Breast epithelium (tissue), 4 donors: ENCODE data around the gene CAMK1G. TPM values are rescaled to one million over a fixed set of nuclear protein-coding genes. Genes with fewer than 3 reads are reported as not detected.

Experiments used
- DNase-seq, 2 donors: peaks; one replicate each; pipeline ENCODE4 v3.0.0-alpha.2; 2019; ENCODE audit warnings: low spot score in 2 of 2
- H3K27ac ChIP-seq, 2 donors: fragments of 200-600 bp; sonication (generic) in 1 of 2; one replicate each; pipeline ENCODE4 v1.5.1; 2016 to 2019; ENCODE audit warnings: mild to moderate bottlenecking in 1 of 2
- H3K27me3 ChIP-seq, 2 donors: fragments of 200-600 bp; sonication (generic) in 1 of 2; one replicate each; pipeline versions ENCODE4 v1.5.1 to v1.6.0; 2017 to 2019; ENCODE audit warnings: control low read depth in 1 of 2, mild to moderate bottlenecking in 1 of 2
- H3K36me3 ChIP-seq: fragments of 200-600 bp; one replicate; pipeline ENCODE4 v1.5.1; 2019
- H3K4me1 ChIP-seq, 2 donors: fragments of 200-600 bp; sonication (generic); one replicate each; pipeline ENCODE4 v1.5.1; 2016 to 2019; ENCODE audit warnings: control low read depth in 1 of 2
- H3K4me3 ChIP-seq, 3 donors: fragments of 200-600 bp; sonication (generic); 1 replicate in 2 of 3; 2 replicates in 1 of 3; pipeline ENCODE4 v1.5.1; 2016 to 2019; ENCODE audit warnings: mild to moderate bottlenecking in 3 of 3, moderate library complexity in 2 of 3
- H3K9me3 ChIP-seq, 2 donors: fragments of 200-600 bp; sonication (generic) in 1 of 2; one replicate each; pipeline ENCODE4 v1.5.1; 2016 to 2019; ENCODE audit warnings: control low read depth in 1 of 2
- POLR2A ChIP-seq: fragments of 450-650 bp; IDR thresholded peaks from one replicate; pipeline ENCODE4 v1.6.1; 2016; ENCODE audit warnings: antibody characterized with exemption, mild to moderate bottlenecking, moderate library complexity
- POLR2AphosphoS5 ChIP-seq, 3 donors: sonication (generic); formaldehyde crosslinking; IDR thresholded peaks; one replicate each; pipeline ENCODE4 v1.6.1; 2017; ENCODE audit warnings: antibody characterized with exemption in 3 of 3
- intact Hi-C: fragments of 100-400 bp; cut with DNase I; formaldehyde crosslinking; loops from one replicate; pipeline ENCODE4 v1.15.1; 2023; ENCODE audit warnings: low total_unique reads
- total RNA-seq, 3 donors: library from RNA; depleted of rRNA; stranded (reverse); fragments of >200 nt; gene quantifications; one replicate each; pipeline ENCODE4 v1.1.0, GENCODE V29; 2016
- TF ChIP-seq, protein P1 (sequence below), 3 donors: fragments of 450-650 bp; IDR thresholded peaks; one replicate each; pipeline ENCODE4 v1.5.1; 2016 to 2017; ENCODE audit warnings: antibody characterized with exemption in 3 of 3, mild to moderate bottlenecking in 3 of 3, moderate library complexity in 3 of 3

The CAMK1G gene
- total RNA-seq, 3 donors from 2014 or later = 0.16 to 1.8 TPM; not detected in 1

DNA sequence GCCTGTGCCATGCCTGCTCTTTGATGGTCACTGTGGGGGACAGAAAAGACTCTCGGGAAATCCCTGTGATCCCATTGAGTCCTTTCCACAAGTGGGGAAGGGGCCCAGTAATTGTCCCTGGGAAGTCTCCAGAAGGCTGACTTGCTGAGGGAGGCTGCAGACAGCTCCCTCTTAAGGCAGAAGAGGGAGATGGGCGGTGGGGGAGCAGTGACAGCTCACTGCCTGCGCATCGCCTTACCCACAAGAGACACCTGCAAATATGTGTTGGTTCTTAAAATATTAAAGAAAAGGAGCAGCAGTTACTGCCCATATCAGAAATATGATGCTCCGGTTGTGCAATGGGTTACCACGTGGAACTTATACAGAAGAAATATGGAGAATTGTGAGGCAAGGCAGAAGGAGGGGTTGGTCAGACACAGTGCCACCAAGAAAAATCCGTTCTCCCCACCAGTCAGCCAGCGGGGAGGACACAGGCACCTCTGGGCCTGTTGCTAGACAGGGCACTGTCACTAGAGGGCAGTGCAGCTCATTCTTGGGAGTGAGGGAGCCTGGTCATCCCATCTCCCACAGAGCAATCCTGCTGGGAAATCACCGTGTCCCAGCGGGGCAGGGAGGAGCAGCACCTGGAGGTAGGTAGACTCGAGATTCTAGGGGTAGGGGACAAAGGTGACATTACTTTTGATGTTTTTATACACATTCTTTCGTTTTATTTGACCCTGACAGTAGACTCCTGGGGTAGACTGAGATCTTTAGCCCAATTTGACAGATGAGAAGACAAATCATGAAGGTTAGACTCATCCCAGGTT is 6.9 kb upstream of the CAMK1G start:
- Histone ChIP-seq H3K36me3 (no peaks in the 10 kb centered on the region), H3K9me3 (no peaks in the 10 kb centered on the region), H3K4me1 (no peaks in the 10 kb centered on the region), H3K27me3 (peaks cover 0 to 11% of the 10 kb centered on the region in 2 donors), H3K27ac (no peak overlapping the region), H3K4me3 (no peak overlapping the region)
- TF ChIP-seq, protein P1, sequence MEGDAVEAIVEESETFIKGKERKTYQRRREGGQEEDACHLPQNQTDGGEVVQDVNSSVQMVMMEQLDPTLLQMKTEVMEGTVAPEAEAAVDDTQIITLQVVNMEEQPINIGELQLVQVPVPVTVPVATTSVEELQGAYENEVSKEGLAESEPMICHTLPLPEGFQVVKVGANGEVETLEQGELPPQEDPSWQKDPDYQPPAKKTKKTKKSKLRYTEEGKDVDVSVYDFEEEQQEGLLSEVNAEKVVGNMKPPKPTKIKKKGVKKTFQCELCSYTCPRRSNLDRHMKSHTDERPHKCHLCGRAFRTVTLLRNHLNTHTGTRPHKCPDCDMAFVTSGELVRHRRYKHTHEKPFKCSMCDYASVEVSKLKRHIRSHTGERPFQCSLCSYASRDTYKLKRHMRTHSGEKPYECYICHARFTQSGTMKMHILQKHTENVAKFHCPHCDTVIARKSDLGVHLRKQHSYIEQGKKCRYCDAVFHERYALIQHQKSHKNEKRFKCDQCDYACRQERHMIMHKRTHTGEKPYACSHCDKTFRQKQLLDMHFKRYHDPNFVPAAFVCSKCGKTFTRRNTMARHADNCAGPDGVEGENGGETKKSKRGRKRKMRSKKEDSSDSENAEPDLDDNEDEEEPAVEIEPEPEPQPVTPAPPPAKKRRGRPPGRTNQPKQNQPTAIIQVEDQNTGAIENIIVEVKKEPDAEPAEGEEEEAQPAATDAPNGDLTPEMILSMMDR (IDR thresholded peaks at IDR 0.05) = peak; percentile 74 to 91 (median 89)
- no peak for TF ChIP-seq POLR2A
- DNase-seq = peak; percentile 60 to 78
- intact Hi-C loops = loop anchor here (10.0 kb wide), 1 partner anchor 118 kb away; no protein-coding TSS in a partner anchor

DNA sequence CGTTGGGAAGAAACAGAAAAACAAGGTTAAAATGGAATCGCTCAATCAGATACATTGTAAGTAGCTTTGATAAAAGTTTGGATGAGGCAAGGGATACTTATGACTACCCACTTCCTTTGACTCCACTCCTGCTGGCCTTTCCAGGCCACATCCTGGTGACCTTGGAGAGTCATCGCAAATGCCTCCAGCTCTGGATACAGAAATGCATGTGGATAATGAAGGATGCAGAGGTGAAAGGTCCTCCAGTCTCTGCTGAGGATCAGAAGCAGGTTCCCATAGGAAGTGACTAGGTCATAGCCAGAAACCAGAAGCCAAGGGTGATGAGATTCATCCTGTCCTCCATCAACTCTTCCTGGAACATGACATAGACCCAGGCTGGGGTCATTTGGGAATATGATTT is 6.2 kb upstream of the CAMK1G start:
- Histone ChIP-seq H3K36me3 (no peaks in the 10 kb centered on the region), H3K27me3 (peaks cover 0 to 11% of the 10 kb centered on the region in 2 donors), H3K4me1 (no peaks in the 10 kb centered on the region), H3K4me3 (no peak overlapping the region), H3K27ac (no peak overlapping the region), H3K9me3 (no peaks in the 10 kb centered on the region)
- TF ChIP-seq, protein P1 (IDR thresholded peaks at IDR 0.05) = no peak
- no peak for TF ChIP-seq POLR2AphosphoS5 (IDR thresholded peaks at IDR 0.05)
- TF ChIP-seq POLR2A = no peak
- no peak for DNase-seq
- intact Hi-C loops = loop anchor here (10.0 kb wide), 1 partner anchor 117 kb away; no protein-coding TSS in a partner anchor

DNA sequence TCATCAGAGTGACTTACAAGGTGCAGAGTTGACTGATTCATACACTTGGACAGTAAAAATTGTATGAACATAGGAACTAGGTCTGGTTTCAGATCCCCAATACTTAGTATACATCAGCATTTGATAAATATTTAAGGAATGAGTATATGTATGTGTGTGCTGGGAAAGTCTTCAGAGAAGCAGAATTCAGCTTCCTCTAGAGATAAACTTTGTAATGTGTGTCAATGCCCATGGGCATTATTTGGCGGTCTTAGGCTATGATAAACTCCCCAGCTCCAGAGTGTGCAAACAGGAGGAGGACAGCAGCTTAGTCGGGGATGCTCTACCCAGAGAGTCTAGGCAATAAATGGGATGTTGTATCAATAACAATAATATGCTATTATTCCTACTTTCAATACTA is 2.9 kb upstream of the CAMK1G start:
- Histone ChIP-seq H3K4me1 (peaks cover 0 to 3% of the 10 kb centered on the region in 2 donors), H3K27ac (no peak overlapping the region), H3K4me3 (no peak overlapping the region), H3K27me3 (peaks cover 0 to 34% of the 10 kb centered on the region in 2 donors), H3K9me3 (no peaks in the 10 kb centered on the region), H3K36me3 (no peaks in the 10 kb centered on the region)
- TF ChIP-seq POLR2A = no peak
- TF ChIP-seq POLR2AphosphoS5 (IDR thresholded peaks at IDR 0.05) = no peak
- TF ChIP-seq, protein P1 (IDR thresholded peaks at IDR 0.05) = no peak
- DNase-seq = no peak
- intact Hi-C loops = no loop called here

DNA sequence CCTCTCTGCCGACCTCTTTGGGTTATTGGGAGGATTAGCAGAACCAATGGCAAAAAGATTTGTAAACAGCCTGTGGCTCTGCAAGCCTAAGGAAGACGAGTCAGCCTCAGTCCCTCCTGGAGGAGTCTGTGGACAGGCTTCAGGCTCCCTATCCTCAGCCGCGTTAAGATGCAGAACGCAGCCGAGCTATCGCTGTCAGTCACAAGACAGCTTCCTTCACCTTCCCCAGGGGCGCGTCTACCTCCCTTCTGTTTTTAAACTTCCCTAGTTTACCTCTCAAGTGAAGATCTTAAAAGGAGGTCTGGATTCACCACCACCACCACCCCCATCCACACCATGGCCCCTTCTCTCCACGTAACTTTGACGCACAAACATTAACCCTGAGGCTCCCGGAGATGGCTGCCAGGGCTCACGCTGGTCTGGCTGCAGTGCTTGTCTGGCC is 738 bp downstream of the CAMK1G start:
- H3K27ac ChIP-seq = no peak overlapping the region
- H3K9me3 ChIP-seq = no peaks in the 10 kb centered on the region
- TF ChIP-seq POLR2AphosphoS5 (IDR thresholded peaks at IDR 0.05) (no peak), POLR2A (no peak)
- TF ChIP-seq, protein P1 (IDR thresholded peaks at IDR 0.05) = no peak
- peaks cover 0 to 6% of the 10 kb centered on the region in 2 donors for H3K4me1 ChIP-seq
- H3K27me3 ChIP-seq = peaks cover 0 to 28% of the 10 kb centered on the region in 2 donors
- H3K4me3 ChIP-seq = no peak overlapping the region
- DNase-seq = no peak
- no peaks in the 10 kb centered on the region for H3K36me3 ChIP-seq
- intact Hi-C loops = no loop called here

DNA sequence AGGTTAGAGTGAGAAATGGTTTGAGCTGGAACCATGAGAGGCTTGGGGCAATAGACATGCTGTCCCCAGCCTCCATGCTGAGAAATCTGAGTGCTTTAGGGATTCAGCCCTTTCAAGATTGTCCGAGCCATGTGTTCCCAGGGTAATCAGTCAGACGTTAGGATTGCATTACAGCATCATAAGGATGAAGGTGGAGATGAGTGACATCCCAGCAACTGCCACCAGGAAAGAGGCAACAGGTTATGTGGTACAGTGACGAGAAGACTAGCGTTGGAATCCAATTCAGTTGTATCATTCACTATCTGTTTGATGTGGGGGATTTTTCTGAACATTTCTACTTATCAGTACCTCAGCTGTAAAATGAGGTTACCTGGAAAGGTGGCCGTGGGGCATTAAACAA is 1.7 kb downstream of the CAMK1G start:
- intact Hi-C loops = no loop called here
- no peak for DNase-seq
- peaks cover 0 to 6% of the 10 kb centered on the region in 2 donors for H3K4me1 ChIP-seq
- no peak overlapping the region for H3K27ac ChIP-seq
- peaks cover 0 to 25% of the 10 kb centered on the region in 2 donors for H3K27me3 ChIP-seq
- TF ChIP-seq POLR2A (no peak), POLR2AphosphoS5 (IDR thresholded peaks at IDR 0.05) (no peak)
- TF ChIP-seq, protein P1 (IDR thresholded peaks at IDR 0.05) = no peak
- H3K4me3 ChIP-seq = peak overlapping the region in 2 of 3 donors; percentile 11 to 37
- H3K9me3 ChIP-seq = no peaks in the 10 kb centered on the region
- H3K36me3 ChIP-seq = no peaks in the 10 kb centered on the region
